Karpas-422 (cell line): ENCODE data around the gene PDE1C. TPM values are rescaled to one million over a fixed set of nuclear protein-coding genes. Genes with fewer than 3 reads are reported as not detected.

Source experiments
- DNase-seq: peaks from one replicate; pipeline ENCODE4 v3.0.0-alpha.2; 2015
- H2AFZ ChIP-seq: fragments of 200-600 bp; sonication (generic); 2 replicates; pipeline ENCODE4 v1.6.1; 2014; ENCODE audit warnings: antibody characterized with exemption, low read length, mixed read lengths
- H3K27ac ChIP-seq: fragments of 200-600 bp; sonication (generic); 2 replicates; pipeline ENCODE4 v1.5.1; 2014; ENCODE audit warnings: mild to moderate bottlenecking, low read length, moderate library complexity
- H3K27me3 ChIP-seq: fragments of 200-600 bp; sonication (generic); 2 replicates; pipeline ENCODE4 v1.6.1; 2014; ENCODE audit warnings: low read length, mixed read lengths
- H3K36me3 ChIP-seq: fragments of 200-600 bp; sonication (generic); 2 replicates; pipeline ENCODE4 v1.6.1; 2014; ENCODE audit warnings: low read length, mixed read lengths; ENCODE audit not compliant: insufficient read depth
- H3K4me1 ChIP-seq: fragments of 200-600 bp; sonication (generic); 2 replicates; pipeline ENCODE4 v1.6.1; 2014; ENCODE audit warnings: mild to moderate bottlenecking, low read length, mixed read lengths
- H3K4me2 ChIP-seq: fragments of 200-600 bp; sonication (generic); 2 replicates; pipeline ENCODE4 v1.6.1; 2014; ENCODE audit warnings: low read length, low read depth, mild to moderate bottlenecking; ENCODE audit not compliant: poor library complexity, severe bottlenecking
- H3K4me3 ChIP-seq: fragments of 200-600 bp; sonication (generic); 2 replicates; pipeline ENCODE4 v1.5.1; 2014; ENCODE audit warnings: mild to moderate bottlenecking, antibody characterized with exemption, low read length, mixed read lengths
- H3K79me2 ChIP-seq: fragments of 200-600 bp; sonication (generic); 2 replicates; pipeline ENCODE4 v1.6.1; 2014; ENCODE audit warnings: mild to moderate bottlenecking, low read length, mixed read lengths
- H3K9ac ChIP-seq: fragments of 200-600 bp; sonication (generic); 2 replicates; pipeline ENCODE4 v1.6.0; 2014; ENCODE audit warnings: low read length
- H3K9me2 ChIP-seq: fragments of 200-600 bp; sonication (generic), shearing (Covaris generic); replicated peaks from 2 replicates; pipeline ENCODE4 v1.6.0; 2014; ENCODE audit warnings: mild to moderate bottlenecking, low read length, moderate library complexity; ENCODE audit not compliant: insufficient read depth
- H3K9me3 ChIP-seq: fragments of 300-700, 200-600 bp; sonication (generic); 2 replicates; pipeline ENCODE4 v1.6.1; 2014; ENCODE audit warnings: low read length, mixed read lengths
- H4K20me1 ChIP-seq: fragments of 200-600 bp; sonication (generic); 2 replicates; pipeline ENCODE4 v1.6.1; 2014; ENCODE audit warnings: mild to moderate bottlenecking, antibody characterized with exemption, low read length, low read depth; ENCODE audit not compliant: insufficient read depth
- total RNA-seq: library from RNA; depleted of rRNA; stranded (reverse); fragments of >200 nt; shearing (Covaris generic); gene quantifications from 2 replicates; pipeline ENCODE4 v1.2.3, GENCODE V29; 2014; ENCODE audit warnings: low replicate concordance

The PDE1C gene
- total RNA-seq, 1 experiment from 2014 or later = not detected

DNA sequence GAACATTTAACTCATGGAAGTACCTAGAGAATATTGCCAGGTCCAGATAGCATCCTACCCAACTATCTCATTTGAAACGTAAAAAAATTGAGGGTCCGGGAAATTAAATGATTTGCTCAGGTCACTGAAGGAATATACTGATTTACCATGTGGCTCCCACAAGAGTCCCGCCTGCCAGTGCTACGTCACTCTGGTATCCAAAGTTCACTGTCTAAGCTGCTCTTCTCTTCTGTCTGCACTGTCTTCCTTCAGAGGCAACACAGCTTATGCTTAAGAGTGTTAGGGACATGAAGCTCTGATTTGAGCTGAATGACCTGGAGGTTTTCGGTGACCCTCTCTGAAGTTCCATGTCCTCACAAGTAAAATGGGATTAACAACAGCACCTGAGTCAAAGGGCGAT, 114.6 kb downstream of the PDE1C start:
- H3K4me2 ChIP-seq = no peak overlapping the region
- no peaks in the 10 kb centered on the region for H3K4me1 ChIP-seq
- H2AFZ ChIP-seq = no peak overlapping the region
- no peaks in the 10 kb centered on the region for H4K20me1 ChIP-seq
- H3K27ac ChIP-seq = no peak overlapping the region
- no peak overlapping the region for H3K4me3 ChIP-seq
- H3K9me2 ChIP-seq = no peaks in the 10 kb centered on the region
- no peak for DNase-seq
- no peaks in the 10 kb centered on the region for H3K27me3 ChIP-seq
- no peaks in the 10 kb centered on the region for H3K9me3 ChIP-seq
- H3K79me2 ChIP-seq = no peaks in the 10 kb centered on the region
- no peak overlapping the region for H3K9ac ChIP-seq
- H3K36me3 ChIP-seq = no peaks in the 10 kb centered on the region

DNA sequence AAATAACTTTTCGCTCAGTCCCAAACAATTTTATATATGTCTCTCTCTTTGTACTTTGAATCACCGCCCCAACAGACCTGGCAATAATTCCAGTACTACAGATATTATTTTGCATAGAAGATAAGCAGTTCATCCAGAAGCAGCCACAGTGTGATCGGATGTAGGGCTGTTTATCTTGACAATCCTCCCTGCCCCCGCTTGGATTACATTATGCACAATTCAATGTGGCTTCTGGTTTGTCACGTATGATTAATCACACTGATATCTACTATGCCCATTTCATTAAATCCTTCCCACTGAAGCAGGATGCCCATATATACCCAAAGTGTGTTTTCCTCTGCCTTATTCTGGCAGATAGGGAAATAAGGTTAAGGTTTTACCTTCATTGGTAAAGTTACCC, 115.2 kb downstream of the PDE1C start:
- no peaks in the 10 kb centered on the region for H3K36me3 ChIP-seq
- no peak overlapping the region for H3K9ac ChIP-seq
- no peaks in the 10 kb centered on the region for H3K9me3 ChIP-seq
- H4K20me1 ChIP-seq = no peaks in the 10 kb centered on the region
- H3K27ac ChIP-seq = no peak overlapping the region
- no peak overlapping the region for H2AFZ ChIP-seq
- no peak overlapping the region for H3K4me3 ChIP-seq
- no peaks in the 10 kb centered on the region for H3K9me2 ChIP-seq
- no peaks in the 10 kb centered on the region for H3K27me3 ChIP-seq
- H3K4me2 ChIP-seq = no peak overlapping the region
- H3K79me2 ChIP-seq = no peaks in the 10 kb centered on the region
- no peak for DNase-seq
- no peaks in the 10 kb centered on the region for H3K4me1 ChIP-seq

DNA sequence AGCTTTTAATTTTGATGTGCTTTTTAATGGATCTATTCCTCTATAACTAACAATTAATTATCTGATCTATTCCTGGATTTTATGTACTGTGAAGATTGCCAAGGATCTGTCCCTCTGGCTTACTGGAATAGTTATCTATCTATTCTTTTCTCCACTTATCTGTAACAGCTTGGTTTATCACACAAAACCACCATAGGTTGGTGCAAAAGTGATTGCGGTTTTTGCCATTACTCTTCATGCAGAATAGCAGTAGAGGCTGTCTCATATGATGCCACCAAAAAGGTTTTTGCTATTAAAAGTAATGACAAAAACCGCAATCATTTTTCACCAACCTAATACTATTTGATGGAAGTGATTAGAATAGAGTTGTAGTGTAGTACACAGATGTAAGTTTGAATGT, 115.7 kb downstream of the PDE1C start:
- H3K27ac ChIP-seq = no peak overlapping the region

DNA sequence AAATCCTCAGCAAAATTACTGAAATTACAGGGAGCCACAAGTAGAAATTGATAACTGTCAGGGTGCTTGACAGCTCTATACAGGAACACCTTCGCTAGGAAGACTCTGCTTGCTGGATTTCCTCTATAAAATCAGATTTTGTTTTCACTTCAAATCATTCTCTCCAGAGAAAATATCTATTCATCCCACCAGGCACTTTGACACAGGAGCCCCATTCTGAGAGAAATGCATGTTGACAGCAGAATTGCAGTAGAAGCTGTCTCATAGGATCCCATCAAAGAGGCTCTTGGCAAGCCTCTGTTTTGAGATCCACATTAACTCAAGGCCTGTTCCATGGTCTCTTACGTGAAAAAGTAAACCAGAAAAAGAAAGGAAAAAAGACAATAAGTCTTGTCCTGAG, 116.8 kb downstream of the PDE1C start:
- H3K79me2 ChIP-seq = no peaks in the 10 kb centered on the region
- no peak overlapping the region for H3K27ac ChIP-seq
- no peaks in the 10 kb centered on the region for H3K9me3 ChIP-seq
- H2AFZ ChIP-seq = no peak overlapping the region
- H3K4me1 ChIP-seq = no peaks in the 10 kb centered on the region
- H3K9me2 ChIP-seq = no peaks in the 10 kb centered on the region
- no peaks in the 10 kb centered on the region for H3K27me3 ChIP-seq
- H3K4me2 ChIP-seq = no peak overlapping the region
- no peaks in the 10 kb centered on the region for H4K20me1 ChIP-seq
- H3K9ac ChIP-seq = no peak overlapping the region
- DNase-seq = no peak
- H3K36me3 ChIP-seq = no peaks in the 10 kb centered on the region
- no peak overlapping the region for H3K4me3 ChIP-seq

More for the DNA sequence above, 115.7 kb downstream of the PDE1C start:
- Histone ChIP-seq H3K9me2 (no peaks in the 10 kb centered on the region), H3K27me3 (no peaks in the 10 kb centered on the region), H4K20me1 (no peaks in the 10 kb centered on the region), H3K9ac (no peak overlapping the region), H2AFZ (no peak overlapping the region), H3K36me3 (no peaks in the 10 kb centered on the region), H3K79me2 (no peaks in the 10 kb centered on the region), H3K4me1 (no peaks in the 10 kb centered on the region), H3K4me2 (no peak overlapping the region), H3K4me3 (no peak overlapping the region), H3K9me3 (no peaks in the 10 kb centered on the region)
- DNase-seq = no peak

DNA sequence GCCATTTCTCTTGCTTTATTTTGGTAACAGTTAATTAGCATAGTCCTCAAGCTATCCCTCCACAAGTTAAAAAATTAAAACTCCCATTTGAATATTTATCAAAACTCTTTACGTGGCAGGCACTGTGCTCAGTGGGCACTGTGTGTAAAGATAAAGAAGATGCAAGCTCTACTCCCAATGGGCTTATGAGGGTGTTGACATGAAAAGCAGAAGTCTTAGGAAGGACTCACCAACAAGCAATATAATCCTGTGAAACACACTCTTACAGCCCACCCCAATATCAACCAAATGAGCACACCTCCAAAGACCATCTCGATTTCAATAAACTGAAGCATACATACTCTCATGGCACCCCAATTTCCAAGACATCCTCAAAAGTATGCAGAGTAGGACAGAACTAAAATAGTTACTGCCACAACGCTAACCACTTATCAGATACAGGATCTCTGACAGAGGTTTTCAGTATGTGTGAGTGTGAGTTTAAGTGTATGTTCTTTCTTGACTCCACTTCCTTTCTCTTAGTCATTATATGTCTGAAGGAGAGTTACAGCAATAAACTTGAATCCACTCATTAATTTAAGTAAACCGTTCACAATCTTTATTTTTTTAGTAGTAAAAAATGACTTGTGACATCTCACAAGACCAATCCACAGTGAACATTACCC, 120.0 kb downstream of the PDE1C start:
- Histone ChIP-seq H3K4me3 (no peak overlapping the region), H3K36me3 (no peaks in the 10 kb centered on the region), H3K9me2 (no peaks in the 10 kb centered on the region), H4K20me1 (no peaks in the 10 kb centered on the region), H3K79me2 (no peaks in the 10 kb centered on the region), H3K9ac (no peak overlapping the region), H3K4me2 (no peak overlapping the region), H3K27ac (no peak overlapping the region), H2AFZ (no peak overlapping the region), H3K27me3 (no peaks in the 10 kb centered on the region), H3K9me3 (no peaks in the 10 kb centered on the region; the same call in none of the 2 replicates), H3K4me1 (no peaks in the 10 kb centered on the region)
- no peak for DNase-seq

DNA sequence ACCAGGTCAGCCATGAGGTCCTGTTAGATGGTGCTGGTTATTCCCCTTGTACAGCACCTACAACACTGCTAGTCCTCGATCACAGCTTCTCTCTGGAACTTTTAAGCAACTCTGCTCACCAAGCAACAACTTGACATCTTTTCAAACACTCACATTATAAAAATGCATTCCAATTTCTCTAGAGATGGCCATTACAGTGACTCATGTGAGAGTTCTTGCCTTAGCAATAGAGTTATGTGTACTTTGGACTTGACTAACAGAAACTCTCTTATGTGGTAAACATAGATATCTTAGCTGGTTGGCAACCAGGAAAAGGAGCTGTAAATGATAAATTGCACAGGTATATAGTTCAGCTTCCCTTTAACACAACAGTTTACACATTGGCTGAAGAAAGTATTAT, 122.2 kb downstream of the PDE1C start:
- no peaks in the 10 kb centered on the region for H3K9me2 ChIP-seq
- H3K79me2 ChIP-seq = no peaks in the 10 kb centered on the region
- no peaks in the 10 kb centered on the region for H3K36me3 ChIP-seq
- no peaks in the 10 kb centered on the region for H3K4me1 ChIP-seq
- H3K9me3 ChIP-seq = no peaks in the 10 kb centered on the region; the same call in none of the 2 replicates
- H3K4me2 ChIP-seq = no peak overlapping the region
- DNase-seq = no peak
- H3K27me3 ChIP-seq = no peaks in the 10 kb centered on the region
- no peak overlapping the region for H3K27ac ChIP-seq
- H3K9ac ChIP-seq = no peak overlapping the region
- H2AFZ ChIP-seq = no peak overlapping the region
- H4K20me1 ChIP-seq = no peaks in the 10 kb centered on the region
- H3K4me3 ChIP-seq = no peak overlapping the region

DNA sequence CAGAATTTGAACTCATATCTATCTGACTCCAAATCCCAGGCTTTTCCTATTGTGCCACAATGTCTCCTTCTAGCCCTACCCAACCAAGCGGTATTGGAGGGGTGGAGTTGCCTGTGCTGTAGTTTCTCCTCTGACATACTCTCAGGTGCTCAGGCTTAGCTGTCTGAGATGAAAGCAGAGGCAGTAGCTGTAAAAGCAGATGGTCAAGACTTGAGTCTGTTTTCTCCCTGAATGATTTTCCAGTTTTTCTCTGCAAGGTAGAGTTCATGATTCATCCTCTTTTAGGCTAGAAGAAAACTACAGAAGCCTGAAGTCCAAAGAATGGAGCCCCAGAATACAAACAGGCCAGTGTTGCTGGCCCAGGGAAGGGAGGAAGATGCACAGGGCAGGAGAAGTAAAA, 130.0 kb downstream of the PDE1C start:
- no peak for DNase-seq
- Histone ChIP-seq H2AFZ (no peak overlapping the region), H3K9me3 (no peaks in the 10 kb centered on the region), H3K4me2 (no peak overlapping the region), H3K79me2 (no peaks in the 10 kb centered on the region), H4K20me1 (no peaks in the 10 kb centered on the region), H3K4me1 (no peaks in the 10 kb centered on the region), H3K27ac (no peak overlapping the region), H3K36me3 (no peaks in the 10 kb centered on the region), H3K9ac (no peak overlapping the region), H3K9me2 (no peaks in the 10 kb centered on the region), H3K4me3 (no peak overlapping the region), H3K27me3 (no peaks in the 10 kb centered on the region)

DNA sequence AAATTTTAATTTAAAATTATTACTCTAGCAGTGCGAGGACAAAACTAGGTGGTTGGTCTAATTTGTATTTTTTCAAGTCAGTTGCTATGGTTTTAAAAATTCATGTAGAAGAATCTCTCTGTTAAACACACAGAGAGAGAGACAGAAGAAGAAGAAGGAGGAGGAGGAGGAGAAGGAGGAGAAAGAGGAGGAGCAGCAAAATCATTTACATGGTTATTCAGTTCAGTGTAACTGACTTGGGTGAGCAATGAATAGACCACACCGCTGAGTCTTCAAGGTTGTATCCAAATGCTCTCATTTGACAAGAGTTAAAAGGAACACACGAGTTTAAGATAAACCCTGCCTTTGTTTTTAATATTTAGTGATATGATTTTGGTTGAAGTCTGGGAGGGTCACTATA, 131.1 kb downstream of the PDE1C start:
- DNase-seq = no peak
- no peak overlapping the region for H3K4me2 ChIP-seq
- no peak overlapping the region for H3K9ac ChIP-seq
- no peak overlapping the region for H3K27ac ChIP-seq
- H3K36me3 ChIP-seq = no peaks in the 10 kb centered on the region
- H4K20me1 ChIP-seq = no peaks in the 10 kb centered on the region
- H3K79me2 ChIP-seq = no peaks in the 10 kb centered on the region
- H3K4me3 ChIP-seq = no peak overlapping the region
- no peaks in the 10 kb centered on the region for H3K9me2 ChIP-seq
- no peak overlapping the region for H2AFZ ChIP-seq
- H3K27me3 ChIP-seq = no peaks in the 10 kb centered on the region
- H3K4me1 ChIP-seq = no peaks in the 10 kb centered on the region
- no peaks in the 10 kb centered on the region for H3K9me3 ChIP-seq
